ENCODE data around the gene PTPRR.

Gene PTPRR

DNA sequence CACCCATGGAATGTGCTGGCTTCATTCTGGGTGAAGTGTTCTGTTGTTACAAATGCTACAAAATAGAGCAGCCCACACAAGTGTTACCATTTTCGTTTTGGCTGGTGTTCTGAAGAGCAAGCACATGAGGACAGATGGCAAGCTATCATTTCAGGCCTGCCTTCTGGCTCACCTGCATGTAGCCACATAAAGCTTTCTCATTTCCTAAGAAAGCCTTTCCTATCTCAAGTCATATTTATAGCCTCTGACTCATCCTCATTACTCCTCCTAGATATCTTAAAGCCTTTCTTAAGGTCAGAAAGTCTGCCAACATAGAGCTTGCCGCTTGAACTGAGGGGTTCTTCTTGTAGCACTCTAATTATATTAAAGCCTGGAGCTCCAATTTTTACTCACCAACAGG lies 89.0 kb downstream of the PTPRR start:
- TF ChIP-seq TSHZ2 (CRISPR knock-in tag; IDR thresholded peaks at IDR 0.05) = no peak
- TF ChIP-seq ZFP30 (CRISPR knock-in tag; IDR thresholded peaks at IDR 0.05) = no peak
- no peak for TF ChIP-seq TOX (CRISPR knock-in tag; IDR thresholded peaks at IDR 0.05; ENCODE audit: borderline replicate concordance)
- TF ChIP-seq PATZ1 (CRISPR knock-in tag; IDR thresholded peaks at IDR 0.05; ENCODE audit: borderline replicate concordance) = no peak
- TF ChIP-seq ZC3H10 (CRISPR knock-in tag; IDR thresholded peaks at IDR 0.05) = no peak
- TF ChIP-seq ARNTL (CRISPR knock-in tag; IDR thresholded peaks at IDR 0.05; ENCODE audit: borderline replicate concordance, low read depth) = no peak
- no peak for TF ChIP-seq OSR1 (CRISPR knock-in tag; IDR thresholded peaks at IDR 0.05)
- no peak for TF ChIP-seq ESRRG (CRISPR knock-in tag; IDR thresholded peaks at IDR 0.05)
- no peak for TF ChIP-seq CSDC2 (CRISPR knock-in tag; IDR thresholded peaks at IDR 0.05)
- TF ChIP-seq ZNF70 (CRISPR knock-in tag; IDR thresholded peaks at IDR 0.05) = no peak
- no peak for TF ChIP-seq ZNF565 (CRISPR knock-in tag; conservative IDR thresholded peaks at IDR 0.05; ENCODE audit: low read depth)
- TF ChIP-seq ZFP3 (CRISPR knock-in tag; IDR thresholded peaks at IDR 0.05) = no peak
- no peak for TF ChIP-seq BACH2 (CRISPR knock-in tag; IDR thresholded peaks at IDR 0.05; ENCODE audit: borderline replicate concordance)
- no peak for TF ChIP-seq POU6F1 (CRISPR knock-in tag; IDR thresholded peaks at IDR 0.05; ENCODE audit: borderline replicate concordance, low read depth)
- TF ChIP-seq CREB5 (CRISPR knock-in tag; IDR thresholded peaks at IDR 0.05; ENCODE audit: low read depth) = no peak
- TF ChIP-seq SNAI2 (CRISPR knock-in tag; IDR thresholded peaks at IDR 0.05) = no peak
- TF ChIP-seq RARB (CRISPR knock-in tag; IDR thresholded peaks at IDR 0.05) = no peak
- no peak for TF ChIP-seq GLIS3 (CRISPR knock-in tag; IDR thresholded peaks at IDR 0.05)
- TF ChIP-seq TCF4 (CRISPR knock-in tag; IDR thresholded peaks at IDR 0.05; ENCODE audit: borderline replicate concordance) = no peak
- ATAC-seq = no peak

GRCh38 chr12:70830221-70831061 lies 90.1 kb downstream of the PTPRR start:
- TF ChIP-seq ZFP3 (CRISPR knock-in tag; IDR thresholded peaks at IDR 0.05) (no peak), ESRRG (CRISPR knock-in tag; IDR thresholded peaks at IDR 0.05) (no peak), ZFP30 (CRISPR knock-in tag; IDR thresholded peaks at IDR 0.05) (no peak), PATZ1 (CRISPR knock-in tag; IDR thresholded peaks at IDR 0.05; ENCODE audit: borderline replicate concordance) (no peak), PPARA (CRISPR knock-in tag; IDR thresholded peaks at IDR 0.05; ENCODE audit: borderline replicate concordance) (no peak), ZNF565 (CRISPR knock-in tag; conservative IDR thresholded peaks at IDR 0.05; ENCODE audit: low read depth) (no peak)
- TF ChIP-seq, protein P1, sequence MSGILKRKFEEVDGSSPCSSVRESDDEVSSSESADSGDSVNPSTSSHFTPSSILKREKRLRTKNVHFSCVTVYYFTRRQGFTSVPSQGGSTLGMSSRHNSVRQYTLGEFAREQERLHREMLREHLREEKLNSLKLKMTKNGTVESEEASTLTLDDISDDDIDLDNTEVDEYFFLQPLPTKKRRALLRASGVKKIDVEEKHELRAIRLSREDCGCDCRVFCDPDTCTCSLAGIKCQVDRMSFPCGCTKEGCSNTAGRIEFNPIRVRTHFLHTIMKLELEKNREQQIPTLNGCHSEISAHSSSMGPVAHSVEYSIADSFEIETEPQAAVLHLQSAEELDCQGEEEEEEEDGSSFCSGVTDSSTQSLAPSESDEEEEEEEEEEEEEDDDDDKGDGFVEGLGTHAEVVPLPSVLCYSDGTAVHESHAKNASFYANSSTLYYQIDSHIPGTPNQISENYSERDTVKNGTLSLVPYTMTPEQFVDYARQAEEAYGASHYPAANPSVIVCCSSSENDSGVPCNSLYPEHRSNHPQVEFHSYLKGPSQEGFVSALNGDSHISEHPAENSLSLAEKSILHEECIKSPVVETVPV (CRISPR knock-in tag; IDR thresholded peaks at IDR 0.05) = no peak
- no peak for ATAC-seq

Measured in SK-N-SH treated with all-trans-retinoic acid at 6 μM for 48 hours (cell line).